Esophagus muscularis mucosa (tissue), 4 donors: ENCODE measurements around the gene SLC26A4. TPM values are rescaled to one million over a fixed set of nuclear protein-coding genes. Genes with fewer than 3 reads are reported as not detected.
A peak's percentile ranks its signal among the peaks of the same experiment; 100 is the strongest.

Experiments used
- DNase-seq: peaks from one replicate; pipeline ENCODE4 v3.0.0-alpha.2; 2017; ENCODE audit errors: extremely low spot score
- H3K27ac ChIP-seq, 4 donors: fragments of 200-600 bp; sonication (generic); replicated peaks in 1 of 4; 1 replicate in 3 of 4; 2 replicates in 1 of 4; pipeline ENCODE4 v1.5.1; 2016 to 2019; ENCODE audit warnings: mild to moderate bottlenecking in 1 of 4
- H3K27me3 ChIP-seq, 4 donors: fragments of 200-600 bp; sonication (generic); one replicate each; pipeline versions ENCODE4 v1.5.1 to v1.6.0; 2016 to 2019
- H3K36me3 ChIP-seq, 4 donors: fragments of 200-600 bp; sonication (generic); one replicate each; pipeline ENCODE4 v1.5.1; 2016 to 2019
- H3K4me1 ChIP-seq, 4 donors: fragments of 200-600 bp; sonication (generic); one replicate each; pipeline ENCODE4 v1.5.1; 2016 to 2019
- H3K4me3 ChIP-seq, 4 donors: fragments of 200-600 bp; sonication (generic); 1 replicate in 2 of 4; 2 replicates in 2 of 4; pipeline ENCODE4 v1.5.1; 2016 to 2019; ENCODE audit warnings: mild to moderate bottlenecking in 4 of 4, moderate library complexity in 1 of 4
- H3K9me3 ChIP-seq, 4 donors: fragments of 200-600 bp; sonication (generic); 1 replicate in 3 of 4; 2 replicates in 1 of 4; pipeline ENCODE4 v1.5.1; 2016 to 2019
- CTCF ChIP-seq, 3 experiments: fragments of 200-600 bp in 2 of 3; fragments of 450-650 bp in 1 of 3; sonication (generic) in 2 of 3; IDR thresholded peaks; one replicate each; pipeline ENCODE4 v1.5.1; 2017 to 2019; ENCODE audit warnings: antibody characterized with exemption in 3 of 3, mild to moderate bottlenecking in 2 of 3, moderate library complexity in 1 of 3
- EP300 ChIP-seq: sonication (generic); formaldehyde crosslinking; IDR thresholded peaks from one replicate; pipeline ENCODE4 v1.6.1; 2017; ENCODE audit warnings: antibody characterized with exemption
- POLR2A ChIP-seq: fragments of 450-650 bp; IDR thresholded peaks from one replicate; pipeline ENCODE4 v1.6.1; 2017; ENCODE audit warnings: antibody characterized with exemption, moderate library complexity, mild to moderate bottlenecking, low read depth
- POLR2AphosphoS5 ChIP-seq, 2 donors: sonication (generic); formaldehyde crosslinking; IDR thresholded peaks; one replicate each; pipeline ENCODE4 v1.6.1; 2017; ENCODE audit warnings: antibody characterized with exemption in 2 of 2
- WGBS: methylation state at CpG from one replicate; pipeline ENCODE4 v1.1.5; 2018; 5-methylcytosine and 5-hydroxymethylcytosine counted together
- intact Hi-C: fragments of 100-400 bp; cut with DNase I; formaldehyde crosslinking; loops from one replicate; pipeline ENCODE4 v1.15.1; 2023
- total RNA-seq, 4 donors: library from RNA; depleted of rRNA; stranded (reverse); fragments of >200 nt; gene quantifications; one replicate each; pipeline versions ENCODE4 v1.1.0 to v1.2.1, GENCODE V29; 2016

SLC26A4 gene
- total RNA-seq, 4 donors from 2014 or later: 0.17 to 1.2 (median 0.46) TPM

- intact Hi-C loops: no loop called here
- 75% methylated on average over 1 of the region's 1 CpG for WGBS
- Histone ChIP-seq H3K4me3 (no peak overlapping the region), H3K36me3 (no peaks in the 10 kb centered on the region), H3K27ac (no peak overlapping the region), H3K27me3 (no peaks in the 10 kb centered on the region), H3K4me1 (no peaks in the 10 kb centered on the region), H3K9me3 (no peaks in the 10 kb centered on the region)
- no peak for DNase-seq
- TF ChIP-seq POLR2A (no peak), POLR2AphosphoS5 (IDR thresholded peaks at IDR 0.05) (no peak), EP300 (no peak), CTCF (IDR thresholded peaks at IDR 0.05) (no peak)
Measured at GRCh38 chr7:107680478-107680877, 19.9 kb downstream of the SLC26A4 start.

- DNase-seq: no peak
- Histone ChIP-seq H3K36me3 (no peaks in the 10 kb centered on the region), H3K4me1 (no peaks in the 10 kb centered on the region), H3K27me3 (no peaks in the 10 kb centered on the region), H3K27ac (no peak overlapping the region), H3K9me3 (no peaks in the 10 kb centered on the region), H3K4me3 (no peak overlapping the region)
- WGBS: 94% methylated on average over 5 of the region's 5 CpGs
- intact Hi-C loops: no loop called here
- no peak for TF ChIP-seq POLR2A
- no peak for TF ChIP-seq EP300
- no peak for TF ChIP-seq CTCF (IDR thresholded peaks at IDR 0.05)
- TF ChIP-seq POLR2AphosphoS5 (IDR thresholded peaks at IDR 0.05): no peak
Measured at GRCh38 chr7:107682886-107683285, 22.3 kb downstream of the SLC26A4 start.

GRCh38 chr7:107684287-107684686 lies 23.7 kb downstream of the SLC26A4 start:
- H3K27ac ChIP-seq: no peak overlapping the region
- no peaks in the 10 kb centered on the region for H3K36me3 ChIP-seq
- TF ChIP-seq POLR2AphosphoS5 (IDR thresholded peaks at IDR 0.05) (no peak), EP300 (no peak), POLR2A (no peak), CTCF (IDR thresholded peaks at IDR 0.05) (no peak)
- no peaks in the 10 kb centered on the region for H3K27me3 ChIP-seq
- H3K4me3 ChIP-seq: no peak overlapping the region
- H3K9me3 ChIP-seq: no peaks in the 10 kb centered on the region
- 71% methylated on average over 2 of the region's 2 CpGs for WGBS
- peak; percentile 10 for DNase-seq
- no peaks in the 10 kb centered on the region for H3K4me1 ChIP-seq
- intact Hi-C loops: no loop called here

GRCh38 chr7:107684947-107685463 lies 24.4 kb downstream of the SLC26A4 start:
- no peak for DNase-seq
- Histone ChIP-seq H3K36me3 (no peaks in the 10 kb centered on the region), H3K27ac (no peak overlapping the region), H3K9me3 (no peaks in the 10 kb centered on the region), H3K4me3 (no peak overlapping the region), H3K27me3 (no peaks in the 10 kb centered on the region), H3K4me1 (no peaks in the 10 kb centered on the region)
- WGBS: 100% methylated on average over 1 of the region's 1 CpG
- TF ChIP-seq POLR2AphosphoS5 (IDR thresholded peaks at IDR 0.05) (no peak), EP300 (no peak), CTCF (IDR thresholded peaks at IDR 0.05) (no peak), POLR2A (no peak)
- intact Hi-C loops: no loop called here

- H3K4me1 ChIP-seq: peaks cover 0 to 3% (median 0%) of the 10 kb centered on the region in 4 donors
- no peak overlapping the region for H3K4me3 ChIP-seq
- TF ChIP-seq POLR2AphosphoS5 (IDR thresholded peaks at IDR 0.05) (no peak), POLR2A (no peak), EP300 (no peak), CTCF (IDR thresholded peaks at IDR 0.05) (no peak)
- DNase-seq: peak; percentile 64
- H3K27me3 ChIP-seq: no peaks in the 10 kb centered on the region
- no peaks in the 10 kb centered on the region for H3K36me3 ChIP-seq
- no peak overlapping the region for H3K27ac ChIP-seq
- no peaks in the 10 kb centered on the region for H3K9me3 ChIP-seq
- intact Hi-C loops: no loop called here
- 99% methylated on average over 5 of the region's 5 CpGs for WGBS
Measured at GRCh38 chr7:107686816-107687387, 26.3 kb downstream of the SLC26A4 start.
